Epithelial cell of prostate (primary cell): ENCODE data around the gene CYB561D2.

ENCODE experiments used
- DNase-seq: peaks from one replicate; pipeline ENCODE4 v3.0.0-alpha.2; 2011; ENCODE audit warnings: low read depth, low spot score
- H3K27ac ChIP-seq: fragments of 450-650 bp; 2 replicates; pipeline ENCODE4 v1.5.1; 2017; ENCODE audit warnings: mild to moderate bottlenecking

Gene CYB561D2

GRCh38 chr3:50383750-50384149 lies 33.1 kb downstream of the CYB561D2 start:
- no peak for DNase-seq
- H3K27ac ChIP-seq: no peak overlapping the region

DNA sequence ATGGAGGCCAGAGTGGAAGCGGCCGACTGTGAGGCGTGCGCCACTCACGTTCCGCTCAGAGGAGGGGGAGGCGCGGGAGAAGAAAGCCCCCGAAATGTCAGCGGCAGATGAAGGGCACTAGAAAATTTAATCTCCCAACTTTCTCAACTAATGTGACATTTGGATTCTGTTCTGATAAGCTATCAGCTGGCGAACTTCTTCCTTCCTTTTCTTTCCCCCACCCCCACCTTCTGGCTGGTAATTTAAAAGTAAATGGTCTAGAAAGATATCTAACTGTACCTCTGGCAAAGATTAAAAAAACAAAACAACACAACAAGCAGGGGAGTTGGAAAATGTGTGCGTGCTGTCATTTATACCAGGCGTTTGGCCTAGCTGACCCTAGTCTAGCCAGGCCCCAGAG lies 35.1 kb downstream of the CYB561D2 start:
- no peak for DNase-seq

DNA sequence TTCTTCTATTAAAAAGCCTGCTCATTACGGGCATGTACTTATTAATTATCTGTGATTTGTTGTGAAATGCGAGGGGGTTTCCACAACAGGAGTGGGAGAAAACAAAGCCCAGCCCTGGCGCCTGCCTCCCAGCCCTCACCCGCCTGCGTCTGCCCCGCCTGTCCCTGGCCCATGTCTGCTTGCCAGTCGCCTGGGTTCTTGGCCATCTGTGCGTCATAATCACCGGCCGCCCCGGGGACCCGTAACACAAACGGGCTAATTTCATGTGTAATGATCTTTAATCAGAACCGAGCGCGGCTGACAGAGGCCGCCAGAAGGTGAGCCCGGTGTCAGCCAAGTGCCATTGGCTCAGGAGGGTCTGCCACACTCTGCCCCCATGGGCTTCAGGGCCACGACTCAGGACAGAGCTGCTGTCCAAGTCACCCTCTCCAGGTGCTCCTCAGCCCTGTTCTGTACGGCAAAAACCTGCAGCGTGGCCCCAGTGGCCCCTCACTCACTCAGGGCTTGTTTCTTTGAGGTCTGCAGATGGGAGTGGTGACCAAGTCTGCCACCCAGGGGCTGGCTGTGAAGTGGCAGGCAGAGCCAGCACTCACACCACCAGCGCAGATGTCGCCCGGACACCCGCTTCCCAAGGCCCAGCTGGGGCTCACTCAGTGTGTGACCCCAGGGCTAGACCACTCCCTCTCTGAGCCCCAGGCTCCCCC lies 37.5 kb downstream of the CYB561D2 start:
- H3K27ac ChIP-seq: no peak overlapping the region
- DNase-seq: no peak

More for the DNA sequence above, 35.1 kb downstream of the CYB561D2 start:
- H3K27ac ChIP-seq: no peak overlapping the region

- no peak for DNase-seq
- no peak overlapping the region for H3K27ac ChIP-seq
Observed at GRCh38 chr3:50388720-50389413, 38.2 kb downstream of the CYB561D2 start.

DNA sequence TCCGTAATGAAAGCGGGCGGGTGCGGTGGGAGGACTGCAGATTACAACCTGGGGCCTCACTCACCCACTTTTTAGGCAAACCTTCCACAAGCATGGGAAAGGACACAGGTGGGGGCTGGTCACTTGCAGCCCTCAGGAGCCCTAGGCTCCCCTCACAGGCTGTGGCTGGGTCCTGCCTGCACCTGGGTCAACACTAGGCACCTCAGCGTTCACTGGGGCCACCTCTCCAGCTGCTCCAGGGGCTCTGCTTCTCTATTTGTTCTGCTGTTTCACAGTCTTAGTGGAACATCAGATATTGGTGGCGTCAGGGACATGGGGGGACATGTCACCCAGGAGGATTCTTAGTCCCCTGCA lies 38.7 kb downstream of the CYB561D2 start:
- no peak overlapping the region for H3K27ac ChIP-seq
- DNase-seq: no peak

- H3K27ac ChIP-seq: no peak overlapping the region
- DNase-seq: no peak
Observed at GRCh38 chr3:50390508-50391224, 40.0 kb downstream of the CYB561D2 start.

DNA sequence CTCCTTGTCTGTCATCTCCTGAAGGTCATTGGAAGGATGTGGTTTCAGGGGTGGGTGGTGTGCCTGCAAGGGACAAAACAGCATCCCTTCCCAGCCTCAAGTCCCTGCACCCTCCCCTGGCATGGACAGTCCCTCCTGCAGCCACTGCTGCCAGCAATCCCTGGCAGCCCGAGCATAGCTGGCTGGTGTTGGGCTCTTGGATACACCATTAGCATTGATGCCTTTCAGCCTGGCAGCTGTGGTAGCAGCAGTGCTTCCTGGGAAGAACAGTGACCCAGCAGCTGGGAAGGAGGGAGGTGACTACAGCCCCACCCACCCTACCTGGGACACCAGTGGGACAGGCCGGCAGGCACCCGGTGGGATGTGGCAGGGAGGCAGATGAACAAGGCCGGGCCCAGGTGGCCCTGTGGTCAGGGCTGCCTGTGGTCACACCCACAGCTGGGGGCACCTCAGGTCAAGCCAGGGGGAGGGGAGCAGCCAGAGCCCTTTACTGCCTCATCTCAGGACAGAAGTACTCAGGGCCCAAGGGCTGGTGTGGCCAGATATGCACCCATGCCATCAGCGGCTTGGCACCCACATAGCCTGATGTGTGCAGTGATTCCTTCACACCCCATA lies 41.5 kb downstream of the CYB561D2 start:
- no peak overlapping the region for H3K27ac ChIP-seq
- DNase-seq: no peak

- no peak overlapping the region for H3K27ac ChIP-seq
- DNase-seq: no peak
Observed at GRCh38 chr3:50393061-50393460, 42.4 kb downstream of the CYB561D2 start.

DNA sequence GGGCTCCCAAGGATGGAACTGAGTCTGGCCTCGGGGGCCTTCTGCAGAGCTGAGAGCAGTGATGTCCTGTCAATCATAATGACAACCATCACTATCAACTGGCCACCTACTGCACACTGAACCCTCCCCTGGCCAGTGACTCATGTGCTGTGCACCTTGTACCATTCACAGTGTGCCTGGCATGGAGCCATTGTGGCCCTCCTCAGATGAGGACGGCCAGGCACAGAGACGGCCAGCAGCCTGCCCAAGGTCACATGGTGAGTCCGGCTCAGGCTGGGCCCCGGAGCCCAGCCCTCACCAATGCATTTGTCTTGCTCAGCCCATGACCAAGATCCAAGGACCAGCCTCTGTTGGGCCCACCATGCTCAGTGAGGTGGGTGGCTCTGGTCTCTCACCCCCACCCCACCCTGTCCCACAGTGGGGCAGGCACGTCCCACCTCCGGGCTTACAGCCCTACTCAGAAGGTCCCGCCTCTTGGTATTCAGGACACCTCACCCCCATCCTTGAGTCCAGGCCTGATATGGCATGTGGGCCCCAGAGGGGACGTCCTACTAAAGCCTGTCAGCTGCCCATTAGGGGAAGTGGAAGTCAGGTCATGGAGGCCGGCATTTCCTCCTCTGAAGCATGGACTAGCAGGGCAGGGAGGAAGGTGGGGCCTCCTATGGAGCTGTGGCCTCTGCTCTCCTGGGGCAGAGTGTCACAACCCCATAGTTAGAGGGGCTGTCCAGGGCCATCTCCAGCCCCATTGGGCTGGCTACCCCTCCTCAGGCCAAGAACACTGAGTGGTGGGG lies 44.6 kb downstream of the CYB561D2 start:
- no peak overlapping the region for H3K27ac ChIP-seq
- DNase-seq: no peak

- H3K27ac ChIP-seq: no peak overlapping the region
- DNase-seq: peak; percentile 66
Observed at GRCh38 chr3:50396502-50396901, 45.8 kb downstream of the CYB561D2 start.

DNA sequence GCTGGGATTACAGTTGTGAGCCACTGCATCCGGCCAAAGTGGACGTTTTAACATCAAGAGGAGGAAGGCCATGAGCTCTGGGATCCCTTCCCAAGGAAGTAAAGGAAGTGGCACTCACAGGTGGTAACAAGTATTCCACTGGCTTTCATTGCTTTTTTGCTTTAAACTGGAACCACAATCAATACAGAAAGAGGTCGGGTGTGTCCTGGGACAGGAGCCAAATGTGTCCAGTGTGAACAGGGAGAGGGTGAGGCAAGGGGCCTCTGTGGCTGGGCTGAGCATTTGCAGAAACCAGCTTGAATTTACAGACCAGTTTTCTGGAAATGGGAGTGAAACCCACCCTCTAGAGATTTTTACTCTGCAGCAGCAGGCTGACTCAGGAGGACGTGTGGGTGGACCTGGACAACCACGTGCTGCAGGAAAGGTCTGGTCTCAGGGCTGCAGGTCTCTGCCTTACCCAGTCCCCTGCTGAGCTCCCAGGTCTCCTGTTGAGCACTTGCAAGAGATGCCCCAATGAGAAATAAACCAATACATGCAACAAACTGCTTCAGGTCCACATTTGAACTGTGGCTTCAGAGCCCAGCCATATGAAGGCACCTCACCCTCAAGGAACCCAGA lies 51.4 kb downstream of the CYB561D2 start:
- H3K27ac ChIP-seq: no peak overlapping the region
- no peak for DNase-seq
